ENCODE data around the gene PRDM10. TPM values are rescaled to one million over a fixed set of nuclear protein-coding genes. Genes with fewer than 3 reads are reported as not detected.

The PRDM10 gene
- total RNA-seq, 1 experiment from 2014 or later: 7.7 TPM

DNA sequence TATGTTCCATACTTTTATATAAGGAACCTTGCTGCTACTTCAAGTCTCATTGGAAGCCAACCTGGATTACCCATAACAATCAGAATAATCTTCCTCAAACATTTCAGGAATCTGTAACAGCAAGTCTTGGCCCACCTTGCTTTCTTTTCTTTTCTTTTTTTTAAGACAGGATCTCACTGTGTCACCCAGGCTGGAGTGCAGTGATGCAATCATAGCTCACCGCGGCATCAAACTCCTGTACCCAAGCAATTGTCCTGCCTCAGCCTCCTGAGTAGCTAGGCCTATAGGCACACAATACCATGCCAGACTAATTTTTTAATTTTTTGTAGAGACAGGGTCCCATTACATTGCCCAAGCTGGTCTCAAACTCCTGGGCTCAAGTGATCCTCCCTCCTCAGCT lies 29.3 kb upstream of the PRDM10 start:
- TF ChIP-seq, protein P1, sequence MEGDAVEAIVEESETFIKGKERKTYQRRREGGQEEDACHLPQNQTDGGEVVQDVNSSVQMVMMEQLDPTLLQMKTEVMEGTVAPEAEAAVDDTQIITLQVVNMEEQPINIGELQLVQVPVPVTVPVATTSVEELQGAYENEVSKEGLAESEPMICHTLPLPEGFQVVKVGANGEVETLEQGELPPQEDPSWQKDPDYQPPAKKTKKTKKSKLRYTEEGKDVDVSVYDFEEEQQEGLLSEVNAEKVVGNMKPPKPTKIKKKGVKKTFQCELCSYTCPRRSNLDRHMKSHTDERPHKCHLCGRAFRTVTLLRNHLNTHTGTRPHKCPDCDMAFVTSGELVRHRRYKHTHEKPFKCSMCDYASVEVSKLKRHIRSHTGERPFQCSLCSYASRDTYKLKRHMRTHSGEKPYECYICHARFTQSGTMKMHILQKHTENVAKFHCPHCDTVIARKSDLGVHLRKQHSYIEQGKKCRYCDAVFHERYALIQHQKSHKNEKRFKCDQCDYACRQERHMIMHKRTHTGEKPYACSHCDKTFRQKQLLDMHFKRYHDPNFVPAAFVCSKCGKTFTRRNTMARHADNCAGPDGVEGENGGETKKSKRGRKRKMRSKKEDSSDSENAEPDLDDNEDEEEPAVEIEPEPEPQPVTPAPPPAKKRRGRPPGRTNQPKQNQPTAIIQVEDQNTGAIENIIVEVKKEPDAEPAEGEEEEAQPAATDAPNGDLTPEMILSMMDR (conservative IDR thresholded peaks at IDR 0.05): no peak
- no peak overlapping the region for H3K23ac ChIP-seq (ENCODE audit: insufficient read length, low read depth, low read length)
- H3K27me3 ChIP-seq (ENCODE audit: insufficient read depth, low read length): no peaks in the 10 kb centered on the region
- H2BK5ac ChIP-seq (ENCODE audit: insufficient read length, low read length): no peak overlapping the region
- H3K79me1 ChIP-seq (ENCODE audit: insufficient read depth, low read depth, low read length, poor library complexity, severe bottlenecking): no peaks in the 10 kb centered on the region
- no peaks in the 10 kb centered on the region for H4K20me1 ChIP-seq (ENCODE audit: control insufficient read depth, insufficient read depth, insufficient read length)
- no peak overlapping the region for H2AFZ ChIP-seq (ENCODE audit: low read length)
- no peaks in the 10 kb centered on the region for H3K36me3 Mint-ChIP-seq (ENCODE audit: insufficient read depth in 1 of 3, low read depth in 3 of 3)
- H3K9ac ChIP-seq (ENCODE audit: extremely low read depth, insufficient read length, low read length): no peak overlapping the region
- no peak overlapping the region for H4K5ac ChIP-seq (ENCODE audit: insufficient read length, low read depth, low read length)
- no peak overlapping the region for H2BK15ac ChIP-seq (ENCODE audit: low read depth, low read length)
- WGBS (ENCODE audit: extremely low coverage, insufficient read length, low lambda C conversion rate): no CpG with 5 or more reads among the region's 2 CpGs
- no peak overlapping the region for H3K4me3 Mint-ChIP-seq
- no peak overlapping the region for H3K27ac ChIP-seq (ENCODE audit: insufficient read length, low read depth, low read length)
- no peaks in the 10 kb centered on the region for H3K4me1 ChIP-seq (ENCODE audit: insufficient read depth, low read length)
- no peaks in the 10 kb centered on the region for H3K9me3 ChIP-seq (ENCODE audit: control insufficient read depth, low read depth, low read length)
- no peaks in the 10 kb centered on the region for H3K27me3 Mint-ChIP-seq (ENCODE audit: low read depth)
- H2AK5ac ChIP-seq (ENCODE audit: insufficient read length, low read length): no peak overlapping the region
- no peak overlapping the region for H3K4ac ChIP-seq (ENCODE audit: low read depth, low read length)
- peak overlapping the region in 1 of 3 experiments; percentile 19; a peak in 2 of 7 replicates for H3K27ac Mint-ChIP-seq
- H3K4me2 ChIP-seq (ENCODE audit: insufficient read depth, insufficient read length, low read length): no peak overlapping the region
- no peak overlapping the region for H3T11ph ChIP-seq (ENCODE audit: low read length)
- H4K91ac ChIP-seq (ENCODE audit: insufficient read length, low read depth, low read length): no peak overlapping the region
- H2BK20ac ChIP-seq (ENCODE audit: low read depth, low read length, poor library complexity, severe bottlenecking): no peak overlapping the region
- H3K56ac ChIP-seq (ENCODE audit: insufficient read length, low read depth, low read length): no peak overlapping the region
- no peak overlapping the region for H4K8ac ChIP-seq (replicated peaks; ENCODE audit: insufficient read length, low read depth, low read length)
- H3K18ac ChIP-seq (ENCODE audit: insufficient read length, low read depth, low read length): no peak overlapping the region
- no peak overlapping the region for H3K14ac ChIP-seq (ENCODE audit: insufficient read depth, low read length)
- H2BK12ac ChIP-seq (ENCODE audit: insufficient read length, low read depth, low read length): no peak overlapping the region
- no peaks in the 10 kb centered on the region for H3K9me3 Mint-ChIP-seq
- no peaks in the 10 kb centered on the region for H3K23me2 ChIP-seq (ENCODE audit: insufficient read length, low read depth, low read length, poor library complexity, severe bottlenecking)
- peaks cover 20% of the 10 kb centered on the region in 2 experiments for H3K4me1 Mint-ChIP-seq
- no peak for DNase-seq
- no peak overlapping the region for H2BK120ac ChIP-seq (ENCODE audit: low read depth, low read length, poor library complexity, severe bottlenecking)
- H3K79me2 ChIP-seq (ENCODE audit: insufficient read depth, low read length): no peaks in the 10 kb centered on the region

Data from H9 (cell line).